B cell (primary cell): ENCODE results near the gene FBXO30. TPM values are rescaled to one million over a fixed set of nuclear protein-coding genes. Genes with fewer than 3 reads are reported as not detected.

ENCODE experiments used
- ATAC-seq: fragments of 200-7000 bp; cut with Tn5 transposase; one replicate; pipeline ENCODE4 v1.10.0; 2021; ENCODE audit warnings: low read depth, mild to moderate bottlenecking, moderate number of reproducible peaks, moderate library complexity
- CTCF ChIA-PET: fragments of 350-600 bp; sonication (Branson Sonifier 250); formaldehyde crosslinking; loops from one replicate; lab custom pipeline; 2021; ENCODE audit warnings: antibody characterized with exemption, inconsistent platforms; lab: Charles Lee
- POLR2A ChIA-PET: fragments of 350-600 bp; sonication (Branson Sonifier 250); formaldehyde crosslinking; loops from one replicate; lab custom pipeline; 2021; ENCODE audit warnings: antibody characterized with exemption; lab: Charles Lee
- DNase-seq: peaks from one replicate; pipeline ENCODE4 v3.0.0; 2013
- H2AFZ ChIP-seq: 2 replicates; pipeline ENCODE4 v1.6.1; 2012; ENCODE audit warnings: mild to moderate bottlenecking, low read depth, low read length; ENCODE audit not compliant: insufficient read depth, poor library complexity, severe bottlenecking
- H3K27ac ChIP-seq, 2 donors: 1 replicate in 1 of 2; 2 replicates in 1 of 2; pipeline ENCODE4 v1.5.1; 2012 to 2013; ENCODE audit warnings: low read length in 2 of 2, mild to moderate bottlenecking in 2 of 2, moderate library complexity in 1 of 2
- H3K27me3 ChIP-seq, 4 experiments: fragments of 200-600 bp in 1 of 4; sonication (generic) in 1 of 4; replicated peaks in 1 of 4; 1 replicate in 2 of 4; 2 replicates in 2 of 4; pipeline versions ENCODE4 v1.6.1 to v1.7.0; 2013 to 2016; ENCODE audit warnings: low read length in 3 of 4, mild to moderate bottlenecking in 2 of 4, mixed read lengths in 1 of 4, moderate library complexity in 1 of 4; ENCODE audit not compliant: insufficient read depth in 4 of 4, control insufficient read depth in 3 of 4; ENCODE audit errors: control extremely low read depth in 1 of 4
- H3K36me3 ChIP-seq, 2 experiments: replicated peaks in 1 of 2; 1 replicate in 1 of 2; 2 replicates in 1 of 2; pipeline versions ENCODE4 v1.6.1 to v1.7.1; 2013; ENCODE audit warnings: low read length in 1 of 2; ENCODE audit not compliant: insufficient read depth in 2 of 2, control insufficient read depth in 1 of 2; ENCODE audit errors: control extremely low read depth in 1 of 2, extremely low read depth in 1 of 2
- H3K4me1 ChIP-seq, 2 donors: fragments of 200-600 bp in 1 of 2; sonication (generic) in 1 of 2; 1 replicate in 1 of 2; 2 replicates in 1 of 2; pipeline versions ENCODE4 v1.5.1 to v1.6.1; 2013 to 2017; ENCODE audit warnings: low read length in 2 of 2; ENCODE audit not compliant: control insufficient read depth in 2 of 2, insufficient read depth in 2 of 2
- H3K4me2 ChIP-seq: replicated peaks from 2 replicates; pipeline ENCODE3; 2012; ENCODE audit warnings: mild to moderate bottlenecking, low read depth, low read length; ENCODE audit not compliant: poor library complexity, severe bottlenecking
- H3K4me3 ChIP-seq, 5 experiments: fragments of 200-600 bp in 1 of 5; sonication (generic) in 1 of 5; 1 replicate in 3 of 5; 2 replicates in 2 of 5; pipeline versions ENCODE4 v1.5.1 to v1.7.0; 2011 to 2016; ENCODE audit warnings: low read length in 4 of 5, mild to moderate bottlenecking in 4 of 5, low read depth in 2 of 5, control low read depth in 1 of 5, moderate library complexity in 1 of 5; ENCODE audit not compliant: insufficient read depth in 1 of 5; ENCODE audit errors: control extremely low read depth in 1 of 5, extremely low read depth in 1 of 5
- H3K79me2 ChIP-seq: fragments of 200-600 bp; sonication (generic); one replicate; pipeline ENCODE4 v1.6.0; 2016; ENCODE audit warnings: low read length; ENCODE audit not compliant: control insufficient read depth, insufficient read depth
- H3K9ac ChIP-seq: fragments of 200-600 bp; sonication (generic); 2 replicates; pipeline ENCODE4 v1.6.1; 2017; ENCODE audit warnings: mild to moderate bottlenecking, low read length, moderate library complexity
- H3K9me3 ChIP-seq, 3 donors: one replicate each; pipeline versions ENCODE4 v1.6.1 to v1.7.1; 2013; ENCODE audit warnings: low read length in 2 of 3; ENCODE audit not compliant: control insufficient read depth in 2 of 3, insufficient read depth in 1 of 3; ENCODE audit errors: control extremely low read depth in 1 of 3
- H4K20me1 ChIP-seq: 2 replicates; pipeline ENCODE4 v1.6.0; 2012; ENCODE audit warnings: mild to moderate bottlenecking, low read length; ENCODE audit not compliant: insufficient read depth, control insufficient read depth, poor library complexity, severe bottlenecking
- H3K27ac Mint-ChIP-seq: one replicate; pipeline ENCODE4 v1.8.0; 2021; ENCODE audit warnings: mixed read lengths
- H3K27me3 Mint-ChIP-seq: one replicate; pipeline ENCODE4 v1.8.0; 2021; ENCODE audit warnings: mixed read lengths
- H3K4me1 Mint-ChIP-seq: one replicate; pipeline ENCODE4 v1.8.0; 2021; ENCODE audit warnings: mixed read lengths
- H3K4me3 Mint-ChIP-seq: one replicate; pipeline ENCODE4 v1.8.0; 2021; ENCODE audit warnings: mixed read lengths
- H3K9me3 Mint-ChIP-seq: one replicate; pipeline ENCODE4 v1.8.0; 2022; ENCODE audit warnings: mixed read lengths; ENCODE audit not compliant: insufficient read depth
- EZH2 ChIP-seq: IDR thresholded peaks from 2 replicates; pipeline ENCODE4 v1.6.1; 2012; ENCODE audit warnings: borderline replicate concordance, low read depth, mild to moderate bottlenecking, moderate library complexity, low read length; ENCODE audit not compliant: insufficient read depth, poor library complexity, severe bottlenecking
- WGBS: methylation state at CpG from one replicate; pipeline ENCODE4 v1.1.5; 2013; ENCODE audit warnings: missing lambda C conversion rate; ENCODE audit not compliant: insufficient coverage; 5-methylcytosine and 5-hydroxymethylcytosine counted together
- intact Hi-C: fragments of 100-400 bp; cut with micrococcal nuclease; formaldehyde crosslinking; loops from one replicate; pipeline ENCODE4 v1.10.0; 2022
- polyA plus RNA-seq: library from polyadenylated mRNA; depleted of rRNA; stranded (reverse); fragments of >200 nt; gene quantifications from 2 replicates; pipeline ENCODE4 v1.2.3, GENCODE V29; 2012
- total RNA-seq, 2 donors: library from RNA; stranded (reverse); fragments of 120-200 nt in 1 of 2; gene quantifications; 1 replicate in 1 of 2; 2 replicates in 1 of 2; pipeline versions ENCODE4 v1.2.3 to v1.2.4, GENCODE V29; 2013 to 2022
- TF ChIP-seq, protein P1 (sequence below): fragments of 200-600 bp; IDR thresholded peaks from one replicate; pipeline ENCODE4 v1.8.0; 2022; ENCODE audit warnings: antibody characterized with exemption, mild to moderate bottlenecking

The FBXO30 gene
- total and polyA plus RNA-seq, 2 donors (not counting 1 experiment from before 2014, with no cell fraction given), result 0.85 to 9.7 TPM

DNA sequence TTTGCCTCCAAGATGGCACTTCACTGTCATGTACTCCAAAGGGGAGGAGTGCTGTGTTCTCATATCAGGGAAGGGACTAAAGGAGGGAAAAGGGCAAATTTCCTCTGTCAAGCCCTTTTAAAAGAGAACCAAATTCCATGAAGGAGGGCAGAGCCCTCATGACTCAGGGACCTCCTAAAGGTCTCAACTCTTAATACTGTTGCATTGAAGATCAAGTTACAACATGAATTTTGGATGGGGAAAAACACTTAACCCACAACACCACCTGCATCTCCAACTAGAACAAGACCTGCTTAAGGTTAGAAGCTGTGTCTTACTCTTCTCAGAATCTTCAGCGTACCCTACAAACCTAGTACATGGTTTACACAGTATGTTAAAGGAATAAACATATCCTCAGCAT, 23.7 kb upstream of the FBXO30 start:
- no peak overlapping the region for H3K4me2 ChIP-seq
- no peaks in the 10 kb centered on the region for H3K4me1 ChIP-seq
- no peaks in the 10 kb centered on the region for H3K36me3 ChIP-seq
- no peak for DNase-seq
- no peaks in the 10 kb centered on the region for H4K20me1 ChIP-seq
- H3K4me3 Mint-ChIP-seq, result no peak overlapping the region
- H3K9me3 Mint-ChIP-seq, result no peaks in the 10 kb centered on the region
- H3K27me3 ChIP-seq, result no peaks in the 10 kb centered on the region
- intact Hi-C loops, result no loop called here
- no peak overlapping the region for H2AFZ ChIP-seq
- no CpG with 5 or more reads among the region's 1 CpG for WGBS
- no peaks in the 10 kb centered on the region for H3K4me1 Mint-ChIP-seq
- H3K27me3 Mint-ChIP-seq, result no peaks in the 10 kb centered on the region
- H3K27ac ChIP-seq, result no peak overlapping the region
- TF ChIP-seq, protein P1, sequence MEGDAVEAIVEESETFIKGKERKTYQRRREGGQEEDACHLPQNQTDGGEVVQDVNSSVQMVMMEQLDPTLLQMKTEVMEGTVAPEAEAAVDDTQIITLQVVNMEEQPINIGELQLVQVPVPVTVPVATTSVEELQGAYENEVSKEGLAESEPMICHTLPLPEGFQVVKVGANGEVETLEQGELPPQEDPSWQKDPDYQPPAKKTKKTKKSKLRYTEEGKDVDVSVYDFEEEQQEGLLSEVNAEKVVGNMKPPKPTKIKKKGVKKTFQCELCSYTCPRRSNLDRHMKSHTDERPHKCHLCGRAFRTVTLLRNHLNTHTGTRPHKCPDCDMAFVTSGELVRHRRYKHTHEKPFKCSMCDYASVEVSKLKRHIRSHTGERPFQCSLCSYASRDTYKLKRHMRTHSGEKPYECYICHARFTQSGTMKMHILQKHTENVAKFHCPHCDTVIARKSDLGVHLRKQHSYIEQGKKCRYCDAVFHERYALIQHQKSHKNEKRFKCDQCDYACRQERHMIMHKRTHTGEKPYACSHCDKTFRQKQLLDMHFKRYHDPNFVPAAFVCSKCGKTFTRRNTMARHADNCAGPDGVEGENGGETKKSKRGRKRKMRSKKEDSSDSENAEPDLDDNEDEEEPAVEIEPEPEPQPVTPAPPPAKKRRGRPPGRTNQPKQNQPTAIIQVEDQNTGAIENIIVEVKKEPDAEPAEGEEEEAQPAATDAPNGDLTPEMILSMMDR, result no peak
- no peak for TF ChIP-seq EZH2
- no peak overlapping the region for H3K4me3 ChIP-seq
- ChIA-PET CTCF (no interaction called here), POLR2A (no interaction called here)
- ATAC-seq, result no peak
- no peak overlapping the region for H3K27ac Mint-ChIP-seq
- H3K79me2 ChIP-seq, result no peaks in the 10 kb centered on the region
- no peaks in the 10 kb centered on the region for H3K9me3 ChIP-seq
- no peak overlapping the region for H3K9ac ChIP-seq

DNA sequence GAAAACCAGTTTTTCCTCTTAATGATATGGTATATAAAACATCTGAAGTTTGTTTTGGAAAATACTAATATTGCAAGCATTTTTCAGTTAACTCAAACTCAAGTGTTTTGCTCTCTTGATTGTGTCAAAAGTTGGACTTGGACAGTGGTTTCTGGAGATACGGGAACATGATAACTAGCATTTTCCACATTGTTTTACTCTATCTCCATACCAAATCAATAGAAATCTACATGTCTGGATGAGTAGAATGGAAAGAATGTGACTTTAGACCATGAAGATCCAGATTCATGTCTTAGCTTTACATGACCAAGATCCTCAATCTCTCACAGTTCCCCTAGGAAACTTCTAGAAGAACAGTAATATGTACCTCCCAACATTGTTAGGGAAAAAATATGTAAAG, 22.2 kb upstream of the FBXO30 start:
- intact Hi-C loops, result no loop called here
- H3K27ac Mint-ChIP-seq, result no peak overlapping the region
- Histone ChIP-seq H3K79me2 (no peaks in the 10 kb centered on the region), H3K4me1 (no peaks in the 10 kb centered on the region), H3K9me3 (no peaks in the 10 kb centered on the region), H3K27ac (no peak overlapping the region), H3K4me3 (no peak overlapping the region), H3K36me3 (no peaks in the 10 kb centered on the region), H3K27me3 (no peaks in the 10 kb centered on the region), H3K4me2 (no peak overlapping the region), H3K9ac (no peak overlapping the region), H4K20me1 (no peaks in the 10 kb centered on the region), H2AFZ (no peak overlapping the region)
- ATAC-seq, result no peak
- CTCF ChIA-PET, result no interaction called here
- POLR2A ChIA-PET, result no interaction called here
- no peaks in the 10 kb centered on the region for H3K9me3 Mint-ChIP-seq
- H3K4me1 Mint-ChIP-seq, result no peaks in the 10 kb centered on the region
- TF ChIP-seq EZH2, result no peak
- TF ChIP-seq, protein P1, result no peak
- WGBS, result no CpG with 5 or more reads among the region's 1 CpG
- DNase-seq, result no peak
- no peaks in the 10 kb centered on the region for H3K27me3 Mint-ChIP-seq
- H3K4me3 Mint-ChIP-seq, result no peak overlapping the region
